Anterior cingulate cortex (tissue), 58 donors: ENCODE results near the gene TYW5.

Source experiments
- DNase-seq, 58 donors: peaks; one replicate each; lab custom pipeline; 2025; lab: John Stamatoyannopoulos, UW

Gene TYW5

DNA sequence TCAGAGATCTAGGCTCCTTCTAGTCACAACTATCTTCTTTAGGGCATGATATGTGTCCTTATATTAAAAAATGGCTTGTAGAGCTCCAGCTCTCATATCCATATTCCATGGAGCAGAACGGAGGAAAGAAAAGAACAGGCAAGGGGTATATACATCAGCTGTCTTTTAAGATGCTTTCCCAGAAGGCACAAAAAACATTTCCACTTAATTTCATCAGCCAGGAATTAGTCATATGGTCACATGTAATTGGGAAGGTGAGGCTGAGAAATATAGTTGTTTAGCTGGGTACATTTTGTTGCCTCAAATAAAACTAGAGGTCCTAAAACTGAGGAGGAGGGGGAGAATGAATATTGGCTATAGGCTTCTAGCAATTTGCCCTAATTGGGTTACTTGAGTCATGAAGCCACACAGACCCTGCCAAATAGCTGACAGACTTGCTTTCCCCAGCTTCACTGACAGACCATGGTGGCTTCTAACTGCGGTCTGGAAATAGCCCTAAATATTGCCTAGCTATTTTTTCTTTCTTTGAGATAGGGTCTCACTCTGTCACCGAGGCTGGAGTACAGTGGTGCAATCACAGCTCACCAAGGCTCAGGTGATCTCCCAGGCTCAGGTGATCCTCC, 20.1 kb upstream of the TYW5 start:
- DNase-seq = no peak

- peak in 2 of 58 donors; percentile 5 to 15 for DNase-seq
Measured at GRCh38 chr2:199973703-199974102, 18.4 kb upstream of the TYW5 start.

GRCh38 chr2:199972088-199972626, 16.9 kb upstream of the TYW5 start:
- DNase-seq = no peak

GRCh38 chr2:199968126-199968525, 12.8 kb upstream of the TYW5 start:
- no peak for DNase-seq

DNA sequence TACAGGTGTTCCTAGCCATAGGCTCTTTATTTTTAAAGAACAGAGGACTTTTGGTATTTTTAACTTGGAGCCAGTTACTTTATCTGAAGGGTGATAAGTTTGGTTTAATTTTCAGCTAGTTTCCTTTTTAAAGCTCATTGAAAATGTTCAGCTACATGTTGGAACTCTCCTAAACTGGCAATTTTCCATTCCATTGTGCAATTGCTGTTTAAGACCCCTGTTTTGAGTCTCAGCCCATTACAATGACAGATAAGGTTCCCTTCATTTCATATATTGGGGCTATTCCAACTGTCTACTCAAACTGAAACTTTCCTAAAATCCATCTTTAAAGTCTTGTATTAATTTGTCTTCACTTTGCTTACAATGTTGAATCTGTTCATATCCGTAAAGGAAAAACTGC, 11.7 kb upstream of the TYW5 start:
- DNase-seq = no peak

- no peak for DNase-seq
Measured at GRCh38 chr2:199966405-199966804, 11.1 kb upstream of the TYW5 start.

DNA sequence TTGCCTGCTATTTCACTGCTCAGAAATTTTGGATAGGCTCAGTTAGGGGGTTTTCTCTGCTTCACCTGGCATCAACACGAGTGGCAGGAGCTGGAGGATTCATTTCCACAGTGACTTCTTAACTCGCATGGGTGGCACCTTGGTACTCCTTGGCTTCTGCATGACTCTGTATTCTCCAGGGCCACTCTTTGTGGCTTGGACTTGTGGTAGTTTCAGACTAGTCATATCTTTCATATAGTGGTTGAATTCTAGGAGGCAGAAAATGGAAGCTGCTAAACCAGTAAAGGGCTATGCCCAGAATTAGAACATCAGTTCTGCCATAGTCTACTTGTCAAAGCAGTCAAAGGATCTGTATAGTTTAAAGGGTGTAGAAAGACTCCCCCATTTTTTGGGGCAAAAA, 6.9 kb upstream of the TYW5 start:
- DNase-seq = no peak

DNA sequence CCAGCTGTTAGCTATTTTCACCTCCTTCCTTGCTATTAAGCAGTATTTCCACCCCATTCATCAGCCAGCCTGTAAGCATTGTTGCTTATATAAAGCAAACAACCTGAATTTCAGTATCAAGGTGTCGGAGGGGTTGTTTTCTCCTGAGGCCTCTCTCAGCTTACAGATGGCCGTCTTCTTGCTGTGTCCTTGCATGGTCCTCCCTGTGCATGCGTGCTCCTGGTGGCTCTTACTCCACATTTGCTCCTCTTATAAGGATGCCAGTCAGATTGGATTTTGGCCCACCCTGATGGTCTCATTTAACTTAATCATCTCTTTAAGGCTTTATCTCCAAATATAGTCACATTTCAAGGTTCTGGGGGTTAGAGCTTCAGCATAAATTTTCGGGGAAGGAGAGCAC, 2.7 kb upstream of the TYW5 start:
- DNase-seq = no peak

- no peak for DNase-seq
Measured at GRCh38 chr2:199956062-199956380, 730 bp upstream of the TYW5 start.

DNA sequence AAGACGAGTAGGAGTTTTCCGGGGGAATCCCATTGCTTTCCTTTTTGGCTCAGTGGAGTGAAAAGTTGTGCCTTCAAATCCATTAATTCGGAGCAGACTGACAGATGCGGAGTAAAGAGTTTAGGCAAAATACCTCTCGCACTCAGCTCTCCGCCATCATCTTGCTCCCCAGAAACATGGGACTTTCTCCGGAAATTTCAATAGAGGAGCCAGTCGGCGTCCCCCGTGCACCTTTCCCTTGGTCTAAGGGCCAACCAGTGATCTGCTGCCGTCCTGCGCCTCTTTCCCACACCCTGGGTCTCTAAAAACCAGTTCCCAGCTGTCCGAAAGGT, 318 bp downstream of the TYW5 start:
- DNase-seq = no peak

- no peak for DNase-seq
Measured at GRCh38 chr2:199951023-199951422, 4.3 kb downstream of the TYW5 start.

GRCh38 chr2:199950396-199950795, 4.9 kb downstream of the TYW5 start:
- no peak for DNase-seq

DNA sequence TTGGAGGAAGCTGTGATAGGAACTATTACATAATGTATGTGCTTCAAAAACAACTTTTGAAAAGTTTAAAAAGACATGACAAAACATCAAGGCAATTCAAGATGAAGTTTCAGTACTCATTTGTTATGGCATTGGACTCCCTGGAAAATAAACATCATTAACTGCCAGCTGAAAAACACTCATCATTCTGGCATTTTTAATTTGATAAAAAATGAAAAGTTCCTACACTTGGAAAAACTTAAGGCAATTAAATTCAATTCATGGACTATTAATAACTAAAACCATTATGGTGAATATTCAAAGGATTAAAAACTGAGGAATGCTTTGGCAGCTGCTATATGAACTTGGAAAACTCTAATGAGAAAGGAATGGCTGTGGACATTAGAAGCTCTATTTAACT, 8.5 kb downstream of the TYW5 start:
- DNase-seq = no peak

- no peak for DNase-seq
Measured at GRCh38 chr2:199946196-199946595, 9.1 kb downstream of the TYW5 start.

- DNase-seq = no peak
Measured at GRCh38 chr2:199943373-199943772, 11.9 kb downstream of the TYW5 start.

GRCh38 chr2:199940373-199940772, 14.9 kb downstream of the TYW5 start:
- DNase-seq = no peak

GRCh38 chr2:199936554-199936953, 18.7 kb downstream of the TYW5 start:
- no peak for DNase-seq

GRCh38 chr2:199933466-199933865, 21.8 kb downstream of the TYW5 start:
- DNase-seq = no peak

GRCh38 chr2:199932312-199932855, 22.9 kb downstream of the TYW5 start:
- peak in 56 of 58 donors; percentile 11 to 90 (median 73) for DNase-seq

GRCh38 chr2:199929262-199929661, 26.0 kb downstream of the TYW5 start:
- DNase-seq = peak in 4 of 58 donors; percentile 4 to 31 (median 18)

GRCh38 chr2:199928626-199929025, 26.7 kb downstream of the TYW5 start:
- DNase-seq = no peak

- DNase-seq = no peak
Measured at GRCh38 chr2:199928226-199928625, 27.1 kb downstream of the TYW5 start.

GRCh38 chr2:199926806-199927205, 28.5 kb downstream of the TYW5 start:
- no peak for DNase-seq
